ENCODE data around the gene TBC1D22A. TPM values are rescaled to one million over a fixed set of nuclear protein-coding genes. Genes with fewer than 3 reads are reported as not detected.

The TBC1D22A gene
- total RNA-seq, 1 donor from 2014 or later: 10.6 TPM

- Histone ChIP-seq H4K20me1 (ENCODE audit: low read depth) (no peaks in the 10 kb centered on the region), H3K79me2 (ENCODE audit: low read depth) (no peaks in the 10 kb centered on the region), H3K27me3 (no peaks in the 10 kb centered on the region), H3K27ac (no peak overlapping the region), H3K4me2 (no peak overlapping the region), H3K9me3 (ENCODE audit: low read depth) (no peaks in the 10 kb centered on the region), H3K4me3 (no peak overlapping the region), H2AFZ (replicated peaks) (no peak overlapping the region), H3F3A (ENCODE audit: low read depth) (no peaks in the 10 kb centered on the region), H3K4me1 (no peaks in the 10 kb centered on the region), H3K9ac (no peak overlapping the region), H3K36me3 (no peaks in the 10 kb centered on the region)
- Mint-ChIP-seq H3K27me3 (ENCODE audit: insufficient read depth, low read depth) (peaks cover 2% of the 10 kb centered on the region), H3K9me3 (no peaks in the 10 kb centered on the region), H3K36me3 (no peaks in the 10 kb centered on the region), H3K27ac (no peak overlapping the region), H3K4me3 (no peak overlapping the region), H3K4me1 (peaks cover 12% of the 10 kb centered on the region)
- TF ChIP-seq EZH2 (IDR thresholded peaks at IDR 0.05) (no peak), EZH2phosphoT487 (IDR thresholded peaks at IDR 0.05) (no peak)
- TF ChIP-seq, protein P1, sequence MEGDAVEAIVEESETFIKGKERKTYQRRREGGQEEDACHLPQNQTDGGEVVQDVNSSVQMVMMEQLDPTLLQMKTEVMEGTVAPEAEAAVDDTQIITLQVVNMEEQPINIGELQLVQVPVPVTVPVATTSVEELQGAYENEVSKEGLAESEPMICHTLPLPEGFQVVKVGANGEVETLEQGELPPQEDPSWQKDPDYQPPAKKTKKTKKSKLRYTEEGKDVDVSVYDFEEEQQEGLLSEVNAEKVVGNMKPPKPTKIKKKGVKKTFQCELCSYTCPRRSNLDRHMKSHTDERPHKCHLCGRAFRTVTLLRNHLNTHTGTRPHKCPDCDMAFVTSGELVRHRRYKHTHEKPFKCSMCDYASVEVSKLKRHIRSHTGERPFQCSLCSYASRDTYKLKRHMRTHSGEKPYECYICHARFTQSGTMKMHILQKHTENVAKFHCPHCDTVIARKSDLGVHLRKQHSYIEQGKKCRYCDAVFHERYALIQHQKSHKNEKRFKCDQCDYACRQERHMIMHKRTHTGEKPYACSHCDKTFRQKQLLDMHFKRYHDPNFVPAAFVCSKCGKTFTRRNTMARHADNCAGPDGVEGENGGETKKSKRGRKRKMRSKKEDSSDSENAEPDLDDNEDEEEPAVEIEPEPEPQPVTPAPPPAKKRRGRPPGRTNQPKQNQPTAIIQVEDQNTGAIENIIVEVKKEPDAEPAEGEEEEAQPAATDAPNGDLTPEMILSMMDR (IDR thresholded peaks at IDR 0.05): no peak
- no peak for DNase-seq (ENCODE audit: low spot score)
Measured at GRCh38 chr22:47011131-47011858, 248.8 kb downstream of the TBC1D22A start.

DNA sequence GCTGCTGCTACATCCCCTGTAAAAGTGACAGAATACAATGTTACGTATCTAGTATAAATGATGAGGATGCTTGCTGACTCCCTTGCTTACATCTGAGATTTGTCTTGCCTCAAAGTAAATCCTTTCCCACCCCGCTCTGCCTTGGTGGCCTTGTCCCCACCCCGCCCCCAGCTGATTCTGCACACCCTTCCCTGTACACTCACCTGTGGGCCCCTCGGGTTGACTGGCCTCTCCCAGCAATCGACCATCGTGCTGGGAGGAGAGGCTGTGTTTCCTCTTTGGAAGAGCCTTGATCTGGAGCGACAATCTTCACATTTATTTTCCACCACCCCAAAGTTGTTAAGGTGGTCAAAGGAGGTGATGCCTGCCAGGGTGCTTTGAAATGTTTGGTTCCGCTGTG, 249.4 kb downstream of the TBC1D22A start:
- no peak for DNase-seq (ENCODE audit: low spot score)
- Histone ChIP-seq H3K4me2 (no peak overlapping the region), H3K36me3 (no peaks in the 10 kb centered on the region), H3F3A (ENCODE audit: low read depth) (no peaks in the 10 kb centered on the region), H3K9me3 (ENCODE audit: low read depth) (no peaks in the 10 kb centered on the region), H3K4me1 (no peaks in the 10 kb centered on the region), H3K27me3 (no peaks in the 10 kb centered on the region), H3K9ac (no peak overlapping the region), H3K79me2 (ENCODE audit: low read depth) (no peaks in the 10 kb centered on the region), H4K20me1 (ENCODE audit: low read depth) (no peaks in the 10 kb centered on the region), H3K4me3 (no peak overlapping the region), H2AFZ (replicated peaks) (no peak overlapping the region), H3K27ac (no peak overlapping the region)
- Mint-ChIP-seq H3K4me3 (no peak overlapping the region), H3K27ac (peak overlapping the region; percentile 18), H3K27me3 (ENCODE audit: insufficient read depth, low read depth) (peaks cover 2% of the 10 kb centered on the region), H3K9me3 (no peaks in the 10 kb centered on the region), H3K36me3 (no peaks in the 10 kb centered on the region), H3K4me1 (peaks cover 12% of the 10 kb centered on the region)
- TF ChIP-seq, protein P1 (IDR thresholded peaks at IDR 0.05): no peak

GRCh38 chr22:47012589-47013370, 250.3 kb downstream of the TBC1D22A start:
- no peaks in the 10 kb centered on the region for H3K27me3 ChIP-seq
- no peak overlapping the region for H2AFZ ChIP-seq (replicated peaks)
- H3K79me2 ChIP-seq (ENCODE audit: low read depth): no peaks in the 10 kb centered on the region
- H4K20me1 ChIP-seq (ENCODE audit: low read depth): no peaks in the 10 kb centered on the region
- H3K4me2 ChIP-seq: no peak overlapping the region
- peaks cover 2% of the 10 kb centered on the region for H3K27me3 Mint-ChIP-seq (ENCODE audit: insufficient read depth, low read depth)
- no peaks in the 10 kb centered on the region for H3K36me3 ChIP-seq
- no peaks in the 10 kb centered on the region for H3K36me3 Mint-ChIP-seq
- H3K4me1 ChIP-seq: no peaks in the 10 kb centered on the region
- H3K4me3 Mint-ChIP-seq: no peak overlapping the region
- H3K9me3 ChIP-seq (ENCODE audit: low read depth): no peaks in the 10 kb centered on the region
- H3F3A ChIP-seq (ENCODE audit: low read depth): no peaks in the 10 kb centered on the region
- H3K9ac ChIP-seq: no peak overlapping the region
- H3K9me3 Mint-ChIP-seq: no peaks in the 10 kb centered on the region
- TF ChIP-seq EZH2 (IDR thresholded peaks at IDR 0.05) (no peak), EZH2phosphoT487 (IDR thresholded peaks at IDR 0.05) (no peak)
- TF ChIP-seq, protein P1 (IDR thresholded peaks at IDR 0.05): peak; percentile 36
- H3K27ac ChIP-seq: no peak overlapping the region
- DNase-seq (ENCODE audit: low spot score): no peak
- no peak overlapping the region for H3K4me3 ChIP-seq
- peak overlapping the region; percentile 12 for H3K27ac Mint-ChIP-seq
- peaks cover 12% of the 10 kb centered on the region for H3K4me1 Mint-ChIP-seq

Data from neural progenitor cell (in vitro differentiated cells).